Measurements from ENCODE around the gene ABCG1. TPM values are rescaled to one million over a fixed set of nuclear protein-coding genes. Genes with fewer than 3 reads are reported as not detected.

Gene ABCG1
- total RNA-seq, 6 experiments from 2014 or later = 3.3 to 9.8 (median 4.8) TPM

DNA sequence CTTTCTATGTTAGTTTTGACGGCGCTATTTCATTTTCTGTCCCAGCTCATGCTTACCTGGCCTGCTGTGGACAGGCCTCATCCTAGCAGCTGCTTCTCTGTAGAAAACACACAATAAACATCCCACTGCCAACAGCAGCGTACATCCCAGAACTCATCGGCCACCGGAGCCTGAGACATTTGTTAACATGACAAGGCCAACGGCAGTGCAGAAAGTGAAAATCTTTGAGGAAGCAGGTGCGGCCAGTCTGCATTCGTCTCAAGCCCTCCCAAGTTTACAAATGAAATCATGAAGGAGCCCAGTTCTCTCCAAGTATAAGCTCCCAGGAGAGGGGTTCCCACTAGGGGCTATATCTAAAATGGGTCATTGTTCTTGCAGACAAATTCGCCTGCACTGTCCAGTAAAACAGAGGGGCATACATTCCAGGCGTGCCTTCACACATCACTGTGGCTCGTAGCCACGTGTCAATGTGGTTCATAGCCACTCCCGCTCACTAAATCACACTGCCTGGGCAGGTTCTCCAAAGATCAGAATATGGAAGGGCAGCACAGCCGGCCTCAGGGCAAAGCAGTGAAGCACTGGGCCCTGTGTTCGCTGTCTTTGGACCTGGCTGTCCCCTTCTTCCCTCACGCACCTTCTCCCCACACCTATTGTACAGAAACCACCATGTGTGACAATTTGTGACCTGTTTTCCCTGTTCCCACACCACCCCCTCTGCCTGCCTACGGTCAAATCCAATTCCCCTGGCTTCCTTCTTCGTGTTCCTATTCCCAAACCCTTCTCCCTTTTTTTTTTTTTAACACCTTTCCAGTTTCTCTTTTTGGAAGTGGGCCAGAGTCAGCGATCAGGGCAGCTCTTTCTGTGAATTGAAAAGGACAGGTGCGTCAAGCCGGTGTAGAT lies 27.0 kb upstream of the ABCG1 start:
- Histone ChIP-seq H3K27ac (no peak overlapping the region), H3K27me3 (no peaks in the 10 kb centered on the region), H3K9me3 (no peaks in the 10 kb centered on the region), H3K36me3 (no peaks in the 10 kb centered on the region), H3K4me3 (no peak overlapping the region), H3K4me1 (no peaks in the 10 kb centered on the region)
- ATAC-seq (no peak), DNase-seq (no peak)
- intact Hi-C loops (cut with DNase I) = no loop called here
- TF ChIP-seq, protein P1, sequence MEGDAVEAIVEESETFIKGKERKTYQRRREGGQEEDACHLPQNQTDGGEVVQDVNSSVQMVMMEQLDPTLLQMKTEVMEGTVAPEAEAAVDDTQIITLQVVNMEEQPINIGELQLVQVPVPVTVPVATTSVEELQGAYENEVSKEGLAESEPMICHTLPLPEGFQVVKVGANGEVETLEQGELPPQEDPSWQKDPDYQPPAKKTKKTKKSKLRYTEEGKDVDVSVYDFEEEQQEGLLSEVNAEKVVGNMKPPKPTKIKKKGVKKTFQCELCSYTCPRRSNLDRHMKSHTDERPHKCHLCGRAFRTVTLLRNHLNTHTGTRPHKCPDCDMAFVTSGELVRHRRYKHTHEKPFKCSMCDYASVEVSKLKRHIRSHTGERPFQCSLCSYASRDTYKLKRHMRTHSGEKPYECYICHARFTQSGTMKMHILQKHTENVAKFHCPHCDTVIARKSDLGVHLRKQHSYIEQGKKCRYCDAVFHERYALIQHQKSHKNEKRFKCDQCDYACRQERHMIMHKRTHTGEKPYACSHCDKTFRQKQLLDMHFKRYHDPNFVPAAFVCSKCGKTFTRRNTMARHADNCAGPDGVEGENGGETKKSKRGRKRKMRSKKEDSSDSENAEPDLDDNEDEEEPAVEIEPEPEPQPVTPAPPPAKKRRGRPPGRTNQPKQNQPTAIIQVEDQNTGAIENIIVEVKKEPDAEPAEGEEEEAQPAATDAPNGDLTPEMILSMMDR (IDR thresholded peaks at IDR 0.05) = no peak
- WGBS (ENCODE audit: insufficient coverage, low coverage, low lambda C conversion rate, missing lambda C conversion rate) = 74% methylated on average over 14 of the region's 21 CpGs

GRCh38 chr21:42193131-42193671 lies 25.7 kb upstream of the ABCG1 start:
- 58% methylated on average over 6 of the region's 9 CpGs for WGBS (ENCODE audit: insufficient coverage, low coverage, low lambda C conversion rate, missing lambda C conversion rate)
- Histone ChIP-seq H3K36me3 (no peaks in the 10 kb centered on the region), H3K27me3 (no peaks in the 10 kb centered on the region), H3K9me3 (no peaks in the 10 kb centered on the region), H3K4me3 (no peak overlapping the region), H3K4me1 (no peaks in the 10 kb centered on the region), H3K27ac (no peak overlapping the region)
- intact Hi-C loops (cut with DNase I) = no loop called here
- ATAC-seq (peak in 1 of 4 donors; percentile 33), DNase-seq (no peak)
- TF ChIP-seq POLR2A (IDR thresholded peaks at IDR 0.05) = no peak
- TF ChIP-seq, protein P1 (IDR thresholded peaks at IDR 0.05) = no peak

GRCh38 chr21:42193721-42194120 lies 25.2 kb upstream of the ABCG1 start:
- DNase-seq (no peak), ATAC-seq (peak in 1 of 4 donors; percentile 15)
- intact Hi-C loops (cut with DNase I) = no loop called here
- H3K4me1 ChIP-seq = peaks cover 0 to 2% (median 0%) of the 10 kb centered on the region in 4 donors
- H3K36me3 ChIP-seq = no peaks in the 10 kb centered on the region
- H3K9me3 ChIP-seq = no peaks in the 10 kb centered on the region
- no peak overlapping the region for H3K4me3 ChIP-seq
- no peak overlapping the region for H3K27ac ChIP-seq
- H3K27me3 ChIP-seq = no peaks in the 10 kb centered on the region
- TF ChIP-seq POLR2A (IDR thresholded peaks at IDR 0.05) = no peak
- TF ChIP-seq, protein P1 (IDR thresholded peaks at IDR 0.05) = no peak
- 93% methylated on average over 5 of the region's 6 CpGs for WGBS (ENCODE audit: insufficient coverage, low coverage, low lambda C conversion rate, missing lambda C conversion rate)

DNA sequence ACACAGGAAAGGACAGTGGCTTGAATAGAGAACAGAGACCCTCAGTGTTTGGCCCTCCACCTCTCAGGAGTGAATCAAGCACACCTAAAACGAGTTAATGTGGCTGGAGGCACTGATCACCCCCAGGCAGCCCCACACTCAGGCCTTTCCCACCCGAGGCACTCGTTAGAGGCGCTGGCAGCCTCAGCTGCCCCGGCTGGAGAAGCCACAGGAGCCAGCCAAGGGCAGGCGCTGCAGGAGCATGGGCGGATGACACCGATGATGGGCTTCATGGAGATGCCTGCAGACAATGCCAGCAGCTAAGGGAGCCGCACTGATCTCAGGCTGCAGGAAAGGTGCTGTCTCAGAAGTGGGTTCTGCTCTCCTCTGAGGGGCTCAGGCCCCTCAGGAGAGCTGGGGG lies 24.1 kb upstream of the ABCG1 start:
- Histone ChIP-seq H3K27me3 (no peaks in the 10 kb centered on the region), H3K9me3 (no peaks in the 10 kb centered on the region), H3K4me3 (no peak overlapping the region), H3K36me3 (no peaks in the 10 kb centered on the region), H3K27ac (no peak overlapping the region), H3K4me1 (peaks cover 0 to 13% (median 2%) of the 10 kb centered on the region in 4 donors)
- intact Hi-C loops (cut with DNase I) = no loop called here
- ATAC-seq (no peak), DNase-seq (no peak)
- TF ChIP-seq, protein P1 (IDR thresholded peaks at IDR 0.05) = no peak
- TF ChIP-seq POLR2A (IDR thresholded peaks at IDR 0.05) = no peak
- WGBS (ENCODE audit: insufficient coverage, low coverage, low lambda C conversion rate, missing lambda C conversion rate) = no CpG with 5 or more reads among the region's 9 CpGs
